ENCODE measurements around the gene HARS1. TPM values are rescaled to one million over a fixed set of nuclear protein-coding genes. Genes with fewer than 3 reads are reported as not detected.
"Not testable (repeated sequence)": the region's sequence is repeated elsewhere in the genome, so short reads cannot be mapped to it uniquely, and the experiment has no call there.

Gene HARS1
- total RNA-seq, 4 donors from 2014 or later = 45.7 to 68.7 (median 59.9) TPM

GRCh38 chr5:140671472-140672125 lies 19.6 kb downstream of the HARS1 start:
- DNase-seq (ENCODE audit: extremely low spot score) = no peak
- intact Hi-C loops (cut with DNase I) = no loop called here
- no peaks in the 10 kb centered on the region for H3K27me3 ChIP-seq
- peaks cover 5 to 20% (median 16%) of the 10 kb centered on the region in 4 donors for H3K4me1 ChIP-seq
- WGBS = 84% methylated on average over 1 of the region's 7 CpGs
- H3K4me3 ChIP-seq = no peak overlapping the region
- H3K9me3 ChIP-seq = no peaks in the 10 kb centered on the region
- TF ChIP-seq EP300 (IDR thresholded peaks at IDR 0.05) (no peak), POLR2A (IDR thresholded peaks at IDR 0.05; ENCODE audit: low read depth) (no peak)
- H3K36me3 ChIP-seq = peaks cover 51 to 96% (median 78%) of the 10 kb centered on the region in 4 donors
- no peak overlapping the region for H3K27ac ChIP-seq (replicated peaks in 1 of 4)

- H3K4me3 ChIP-seq; H3K9me3 ChIP-seq; DNase-seq (ENCODE audit: extremely low spot score); H3K27ac ChIP-seq (replicated peaks in 1 of 4); intact Hi-C loops (cut with DNase I); H3K27me3 ChIP-seq: not testable (repeated sequence)
- WGBS = 100% methylated on average over 3 of the region's 4 CpGs
- Histone ChIP-seq H3K36me3 (peaks cover 45 to 90% (median 73%) of the 10 kb centered on the region in 4 donors), H3K4me1 (peaks cover 11 to 26% (median 22%) of the 10 kb centered on the region in 4 donors)
Observed at GRCh38 chr5:140671035-140671434, 20.1 kb downstream of the HARS1 start.

GRCh38 chr5:140664359-140665119 lies 26.6 kb downstream of the HARS1 start, which contains the start of gene WDR55:
Gene WDR55 (plus strand): TSS chr5:140664904. CDS start chr5:140664913, 9 bp downstream.
- peak within 1 kb of the TSS; percentile 69 to 86 (median 78) for H3K4me3 ChIP-seq
- intact Hi-C loops (cut with DNase I) = loop anchor here (5.0 to 10.0 kb wide), 2 partner anchors 33 to 290 kb away; no protein-coding TSS in a partner anchor
- H3K27ac ChIP-seq (replicated peaks in 1 of 4) = peak within 1 kb of the TSS; percentile 84 to 94 (median 92)
- 0% methylated on average over 29 of the region's 54 CpGs for WGBS
- peaks cover 50 to 65% (median 55%) of the 10 kb centered on the region in 4 donors for H3K36me3 ChIP-seq
- DNase-seq (ENCODE audit: extremely low spot score) = peak; percentile 97
- H3K9me3 ChIP-seq = no peaks in the 10 kb centered on the region
- peak; percentile 93 to 94 for TF ChIP-seq POLR2AphosphoS5 (IDR thresholded peaks at IDR 0.05)
- TF ChIP-seq EP300 (IDR thresholded peaks at IDR 0.05) = no peak
- peak; percentile 48 for TF ChIP-seq POLR2A (IDR thresholded peaks at IDR 0.05; ENCODE audit: low read depth)
- H3K27me3 ChIP-seq = no peaks in the 10 kb centered on the region
- H3K4me1 ChIP-seq = peaks cover 24 to 32% (median 29%) of the 10 kb centered on the region in 4 donors

GRCh38 chr5:140664030-140664358 lies 27.2 kb downstream of the HARS1 start:
- peak overlapping the region; percentile 69 to 86 (median 78) for H3K4me3 ChIP-seq
- no peak for DNase-seq (ENCODE audit: extremely low spot score)
- no peak for TF ChIP-seq POLR2A (IDR thresholded peaks at IDR 0.05; ENCODE audit: low read depth)
- TF ChIP-seq EP300 (IDR thresholded peaks at IDR 0.05) = no peak
- no peak for TF ChIP-seq CTCF (IDR thresholded peaks at IDR 0.05)
- TF ChIP-seq POLR2AphosphoS5 (IDR thresholded peaks at IDR 0.05) = no peak
- H3K9me3 ChIP-seq = no peaks in the 10 kb centered on the region
- H3K4me1 ChIP-seq = peaks cover 24 to 32% (median 29%) of the 10 kb centered on the region in 4 donors
- H3K27me3 ChIP-seq = no peaks in the 10 kb centered on the region
- 23% methylated on average over 18 of the region's 18 CpGs for WGBS
- intact Hi-C loops (cut with DNase I) = loop anchor here (5.0 to 10.0 kb wide), 2 partner anchors 33 to 289 kb away; no protein-coding TSS in a partner anchor
- peak overlapping the region; percentile 84 to 94 (median 92) for H3K27ac ChIP-seq (replicated peaks in 1 of 4)
- peaks cover 50 to 65% (median 55%) of the 10 kb centered on the region in 4 donors for H3K36me3 ChIP-seq

GRCh38 chr5:140660371-140660770 lies 30.8 kb downstream of the HARS1 start:
- not testable (repeated sequence) for H3K27ac ChIP-seq (replicated peaks in 1 of 4); H3K4me3 ChIP-seq; DNase-seq (ENCODE audit: extremely low spot score); H3K9me3 ChIP-seq; H3K27me3 ChIP-seq
- Histone ChIP-seq H3K36me3 (peaks cover 76 to 81% (median 79%) of the 10 kb centered on the region in 4 donors), H3K4me1 (peaks cover 7 to 11% (median 10%) of the 10 kb centered on the region in 4 donors)
- WGBS = 85% methylated on average over 6 of the region's 6 CpGs
- intact Hi-C loops (cut with DNase I) = loop anchor here (5.0 to 10.0 kb wide), 2 partner anchors 37 to 286 kb away; no protein-coding TSS in a partner anchor

- intact Hi-C loops (cut with DNase I) = no loop called here
- no peak for DNase-seq (ENCODE audit: extremely low spot score)
- Histone ChIP-seq H3K9me3 (no peaks in the 10 kb centered on the region), H3K4me3 (no peak overlapping the region), H3K27ac (replicated peaks in 1 of 4) (no peak overlapping the region), H3K36me3 (peaks cover 89 to 96% (median 94%) of the 10 kb centered on the region in 4 donors), H3K4me1 (peaks cover 4 to 5% (median 4%) of the 10 kb centered on the region in 4 donors), H3K27me3 (no peaks in the 10 kb centered on the region)
- 98% methylated on average over 17 of the region's 17 CpGs for WGBS
- TF ChIP-seq POLR2AphosphoS5 (IDR thresholded peaks at IDR 0.05) (no peak), POLR2A (IDR thresholded peaks at IDR 0.05; ENCODE audit: low read depth) (no peak), EP300 (IDR thresholded peaks at IDR 0.05) (no peak), CTCF (IDR thresholded peaks at IDR 0.05) (no peak)
Observed at GRCh38 chr5:140658870-140659269, 32.3 kb downstream of the HARS1 start.
